ENCODE data around the gene PPFIA1. TPM values are rescaled to one million over a fixed set of nuclear protein-coding genes. Genes with fewer than 3 reads are reported as not detected.

PPFIA1 gene
- total and polyA plus RNA-seq, 10 of the 15 experiments (the other 5 are each of a cell fraction or from before 2014, with no cell fraction given), result 5.2 to 26.2 (median 15.8) TPM

DNA sequence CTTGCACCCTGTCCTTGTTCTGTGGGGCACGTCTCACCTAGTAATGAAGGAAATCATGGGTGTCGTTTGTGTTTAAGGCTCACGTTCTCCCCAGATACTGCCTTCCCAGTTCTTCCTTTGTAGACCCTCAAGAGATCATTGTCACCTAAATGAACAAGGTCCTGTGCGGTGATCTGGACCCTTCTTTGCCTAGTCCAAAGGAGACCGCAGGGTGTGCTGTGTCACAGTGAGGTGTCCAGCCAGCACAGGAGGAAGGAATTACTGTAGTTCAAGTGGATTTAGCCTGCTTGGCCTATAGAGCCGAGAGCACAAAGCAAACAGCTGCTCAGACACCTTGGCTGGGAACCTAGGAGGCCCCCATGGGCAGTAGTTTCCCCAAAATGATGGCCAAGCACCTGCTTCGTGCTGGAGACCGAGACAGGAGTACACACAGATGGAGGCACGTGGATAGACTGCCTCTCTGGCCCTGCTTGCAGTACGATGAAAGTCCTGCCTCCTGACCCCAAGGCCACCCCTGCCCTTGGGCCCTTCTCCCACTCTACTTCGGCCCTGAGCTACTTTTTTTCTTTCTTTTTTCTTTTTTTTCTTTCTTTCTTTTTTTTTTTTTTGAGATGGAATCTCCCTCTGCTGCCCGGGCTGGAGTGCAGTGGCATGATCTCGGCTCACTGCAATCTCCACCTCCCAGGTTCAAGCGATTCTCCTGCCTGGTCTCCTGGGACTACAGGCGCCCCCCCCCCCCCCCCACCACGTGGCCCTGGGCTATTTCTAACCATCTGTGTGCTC is 19.4 kb upstream of the PPFIA1 start (continued):
- TF ChIP-seq, protein P1, sequence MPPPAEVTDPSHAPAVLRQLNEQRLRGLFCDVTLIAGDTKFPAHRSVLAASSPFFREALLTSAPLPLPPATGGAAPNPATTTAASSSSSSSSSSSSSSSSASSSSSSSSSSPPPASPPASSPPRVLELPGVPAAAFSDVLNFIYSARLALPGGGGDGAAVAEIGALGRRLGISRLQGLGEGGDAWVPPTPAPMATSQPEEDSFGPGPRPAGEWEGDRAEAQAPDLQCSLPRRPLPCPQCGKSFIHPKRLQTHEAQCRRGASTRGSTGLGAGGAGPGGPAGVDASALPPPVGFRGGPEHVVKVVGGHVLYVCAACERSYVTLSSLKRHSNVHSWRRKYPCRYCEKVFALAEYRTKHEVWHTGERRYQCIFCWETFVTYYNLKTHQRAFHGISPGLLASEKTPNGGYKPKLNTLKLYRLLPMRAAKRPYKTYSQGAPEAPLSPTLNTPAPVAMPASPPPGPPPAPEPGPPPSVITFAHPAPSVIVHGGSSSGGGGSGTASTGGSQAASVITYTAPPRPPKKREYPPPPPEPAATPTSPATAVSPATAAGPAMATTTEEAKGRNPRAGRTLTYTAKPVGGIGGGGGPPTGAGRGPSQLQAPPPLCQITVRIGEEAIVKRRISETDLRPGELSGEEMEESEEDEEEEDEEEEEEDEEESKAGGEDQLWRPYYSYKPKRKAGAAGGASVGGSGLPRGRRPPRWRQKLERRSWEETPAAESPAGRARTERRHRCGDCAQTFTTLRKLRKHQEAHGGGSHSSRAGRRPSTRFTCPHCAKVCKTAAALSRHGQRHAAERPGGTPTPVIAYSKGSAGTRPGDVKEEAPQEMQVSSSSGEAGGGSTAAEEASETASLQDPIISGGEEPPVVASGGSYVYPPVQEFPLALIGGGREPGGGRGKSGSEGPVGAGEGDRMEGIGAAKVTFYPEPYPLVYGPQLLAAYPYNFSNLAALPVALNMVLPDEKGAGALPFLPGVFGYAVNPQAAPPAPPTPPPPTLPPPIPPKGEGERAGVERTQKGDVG (CRISPR knock-in tag; IDR thresholded peaks at IDR 0.05), result no peak
- TF ChIP-seq BHLHE40 (IDR thresholded peaks at IDR 0.05; ENCODE audit: borderline replicate concordance in 1 of 2, low read depth in 2 of 2, low read length in 1 of 2) (no peak), SP1 (IDR thresholded peaks at IDR 0.05; ENCODE audit: low read depth, low read length) (no peak), GATAD2B (conservative IDR thresholded peaks at IDR 0.05; ENCODE audit: low read depth) (no peak), HDAC2 (IDR thresholded peaks at IDR 0.05) (no peak)
- TF ChIP-seq, protein P2, sequence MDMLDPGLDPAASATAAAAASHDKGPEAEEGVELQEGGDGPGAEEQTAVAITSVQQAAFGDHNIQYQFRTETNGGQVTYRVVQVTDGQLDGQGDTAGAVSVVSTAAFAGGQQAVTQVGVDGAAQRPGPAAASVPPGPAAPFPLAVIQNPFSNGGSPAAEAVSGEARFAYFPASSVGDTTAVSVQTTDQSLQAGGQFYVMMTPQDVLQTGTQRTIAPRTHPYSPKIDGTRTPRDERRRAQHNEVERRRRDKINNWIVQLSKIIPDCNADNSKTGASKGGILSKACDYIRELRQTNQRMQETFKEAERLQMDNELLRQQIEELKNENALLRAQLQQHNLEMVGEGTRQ (IDR thresholded peaks at IDR 0.05; ENCODE audit: borderline replicate concordance, low read depth, low read length), result no peak
- TF ChIP-seq, protein P3, sequence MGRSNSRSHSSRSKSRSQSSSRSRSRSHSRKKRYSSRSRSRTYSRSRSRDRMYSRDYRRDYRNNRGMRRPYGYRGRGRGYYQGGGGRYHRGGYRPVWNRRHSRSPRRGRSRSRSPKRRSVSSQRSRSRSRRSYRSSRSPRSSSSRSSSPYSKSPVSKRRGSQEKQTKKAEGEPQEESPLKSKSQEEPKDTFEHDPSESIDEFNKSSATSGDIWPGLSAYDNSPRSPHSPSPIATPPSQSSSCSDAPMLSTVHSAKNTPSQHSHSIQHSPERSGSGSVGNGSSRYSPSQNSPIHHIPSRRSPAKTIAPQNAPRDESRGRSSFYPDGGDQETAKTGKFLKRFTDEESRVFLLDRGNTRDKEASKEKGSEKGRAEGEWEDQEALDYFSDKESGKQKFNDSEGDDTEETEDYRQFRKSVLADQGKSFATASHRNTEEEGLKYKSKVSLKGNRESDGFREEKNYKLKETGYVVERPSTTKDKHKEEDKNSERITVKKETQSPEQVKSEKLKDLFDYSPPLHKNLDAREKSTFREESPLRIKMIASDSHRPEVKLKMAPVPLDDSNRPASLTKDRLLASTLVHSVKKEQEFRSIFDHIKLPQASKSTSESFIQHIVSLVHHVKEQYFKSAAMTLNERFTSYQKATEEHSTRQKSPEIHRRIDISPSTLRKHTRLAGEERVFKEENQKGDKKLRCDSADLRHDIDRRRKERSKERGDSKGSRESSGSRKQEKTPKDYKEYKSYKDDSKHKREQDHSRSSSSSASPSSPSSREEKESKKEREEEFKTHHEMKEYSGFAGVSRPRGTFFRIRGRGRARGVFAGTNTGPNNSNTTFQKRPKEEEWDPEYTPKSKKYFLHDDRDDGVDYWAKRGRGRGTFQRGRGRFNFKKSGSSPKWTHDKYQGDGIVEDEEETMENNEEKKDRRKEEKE (IDR thresholded peaks at IDR 0.05), result no peak
- TF ChIP-seq, protein P4, sequence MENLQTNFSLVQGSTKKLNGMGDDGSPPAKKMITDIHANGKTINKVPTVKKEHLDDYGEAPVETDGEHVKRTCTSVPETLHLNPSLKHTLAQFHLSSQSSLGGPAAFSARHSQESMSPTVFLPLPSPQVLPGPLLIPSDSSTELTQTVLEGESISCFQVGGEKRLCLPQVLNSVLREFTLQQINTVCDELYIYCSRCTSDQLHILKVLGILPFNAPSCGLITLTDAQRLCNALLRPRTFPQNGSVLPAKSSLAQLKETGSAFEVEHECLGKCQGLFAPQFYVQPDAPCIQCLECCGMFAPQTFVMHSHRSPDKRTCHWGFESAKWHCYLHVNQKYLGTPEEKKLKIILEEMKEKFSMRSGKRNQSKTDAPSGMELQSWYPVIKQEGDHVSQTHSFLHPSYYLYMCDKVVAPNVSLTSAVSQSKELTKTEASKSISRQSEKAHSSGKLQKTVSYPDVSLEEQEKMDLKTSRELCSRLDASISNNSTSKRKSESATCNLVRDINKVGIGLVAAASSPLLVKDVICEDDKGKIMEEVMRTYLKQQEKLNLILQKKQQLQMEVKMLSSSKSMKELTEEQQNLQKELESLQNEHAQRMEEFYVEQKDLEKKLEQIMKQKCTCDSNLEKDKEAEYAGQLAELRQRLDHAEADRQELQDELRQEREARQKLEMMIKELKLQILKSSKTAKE (IDR thresholded peaks at IDR 0.05; ENCODE audit: low read depth, poor library complexity, severe bottlenecking), result no peak

Data from GM12878 (cell line).